PFSK-1 (cell line): ENCODE measurements around the gene PAN2.

Source experiments
- FOXP2 ChIP-seq: optimal IDR thresholded peaks from 2 replicates; pipeline ENCODE3; 2011; ENCODE audit warnings: borderline replicate concordance, control low read depth, inconsistent platforms; ENCODE audit not compliant: insufficient read depth; ENCODE audit errors: extremely low read length, extremely low read depth
- POLR2AphosphoS5 ChIP-seq: IDR thresholded peaks from 2 replicates; pipeline ENCODE4 v1.6.1; 2012; ENCODE audit warnings: low read depth, mild to moderate bottlenecking, control low read depth, low read length, moderate library complexity
- REST ChIP-seq, 2 experiments: IDR thresholded peaks; 2 replicates each; pipeline versions ENCODE4 v1.6.1 to v1.8.0; 2011 to 2012; ENCODE audit warnings: low read depth in 2 of 2, low read length in 2 of 2, control low read depth in 1 of 2, inconsistent platforms in 1 of 2, mild to moderate bottlenecking in 1 of 2, moderate library complexity in 1 of 2; ENCODE audit not compliant: insufficient read depth in 1 of 2
- SIN3A ChIP-seq: IDR thresholded peaks from 2 replicates; pipeline ENCODE4 v1.6.1; 2012; ENCODE audit warnings: mild to moderate bottlenecking, low read length, moderate library complexity, borderline replicate concordance; ENCODE audit not compliant: insufficient read depth
- TAF1 ChIP-seq: IDR thresholded peaks from 2 replicates; pipeline ENCODE4 v1.6.1; 2012; ENCODE audit warnings: low read length, control low read depth, borderline replicate concordance; ENCODE audit not compliant: insufficient read depth

The PAN2 gene

GRCh38 chr12:56374726-56375597 is 41.2 kb upstream of the PAN2 start:
- TF ChIP-seq SIN3A = no peak
- no peak for TF ChIP-seq TAF1
- TF ChIP-seq FOXP2 = no peak
- no peak for TF ChIP-seq POLR2AphosphoS5
- no peak for TF ChIP-seq REST (IDR thresholded peaks at IDR 0.05; ENCODE audit: insufficient read depth in 1 of 2, low read depth in 2 of 2, low read length in 2 of 2)

- TF ChIP-seq TAF1 (no peak), FOXP2 (no peak)
These were observed 39.7 kb upstream of the PAN2 start for GRCh38 chr12:56373515-56373914.

- TF ChIP-seq POLR2AphosphoS5 (no peak), FOXP2 (no peak), REST (IDR thresholded peaks at IDR 0.05; ENCODE audit: insufficient read depth in 1 of 2, low read depth in 2 of 2, low read length in 2 of 2) (no peak), SIN3A (no peak), TAF1 (no peak)
These were observed 33.1 kb upstream of the PAN2 start for GRCh38 chr12:56366948-56367347.

GRCh38 chr12:56362130-56363059 is 28.6 kb upstream of the PAN2 start, which contains the start of gene APOF:
APOF (minus strand) TSS chr12:56362857; CDS start chr12:56362745, 112 bp downstream.
- TF ChIP-seq TAF1 = no peak
- TF ChIP-seq REST (IDR thresholded peaks at IDR 0.05; ENCODE audit: insufficient read depth in 1 of 2, low read depth in 2 of 2, low read length in 2 of 2) = no peak
- no peak for TF ChIP-seq FOXP2
- TF ChIP-seq POLR2AphosphoS5 = no peak
- no peak for TF ChIP-seq SIN3A

- no peak for TF ChIP-seq REST (IDR thresholded peaks at IDR 0.05; ENCODE audit: insufficient read depth in 1 of 2, low read depth in 2 of 2, low read length in 2 of 2)
- TF ChIP-seq POLR2AphosphoS5 = no peak
- no peak for TF ChIP-seq TAF1
- no peak for TF ChIP-seq SIN3A
- no peak for TF ChIP-seq FOXP2
These were observed 27.8 kb upstream of the PAN2 start for GRCh38 chr12:56361487-56362129.
